WERI-Rb-1 (cell line): ENCODE results near the gene STPG1.

Experiments used
- DNase-seq: peaks from one replicate; pipeline ENCODE4 v3.0.0-alpha.2; 2020
- H3K27ac ChIP-seq: fragments of 250-450 bp; sonication (Bioruptor Pico); 2 replicates; pipeline ENCODE4 v1.5.1; 2020; ENCODE audit warnings: mild to moderate bottlenecking, moderate library complexity
- H3K27me3 ChIP-seq: fragments of 250-450 bp; sonication (Bioruptor Pico); 2 replicates; pipeline ENCODE4 v1.5.1; 2021; ENCODE audit warnings: mild to moderate bottlenecking, low read depth, moderate library complexity; ENCODE audit not compliant: insufficient read depth, severe bottlenecking
- H3K36me3 ChIP-seq: fragments of 250-450 bp; sonication (Bioruptor Pico); 2 replicates; pipeline ENCODE4 v1.5.1; 2020; ENCODE audit warnings: mild to moderate bottlenecking, moderate library complexity
- H3K4me3 ChIP-seq: 2 replicates; pipeline ENCODE4 v1.5.1; 2011; ENCODE audit warnings: low read depth, mild to moderate bottlenecking, control low read depth, low read length
- H3K9me3 ChIP-seq: fragments of 250-450 bp; sonication (Bioruptor Pico); 2 replicates; pipeline ENCODE4 v1.5.1; 2021; ENCODE audit warnings: mild to moderate bottlenecking, moderate library complexity; ENCODE audit not compliant: severe bottlenecking
- CTCF ChIP-seq: IDR thresholded peaks from 2 replicates; pipeline ENCODE4 v1.5.1; 2011; ENCODE audit warnings: low read depth, mild to moderate bottlenecking, control low read depth, inconsistent platforms, low read length

STPG1 gene

GRCh38 chr1:24340770-24341169 lies 72.8 kb downstream of the STPG1 start:
- no peak for TF ChIP-seq CTCF
- H3K9me3 ChIP-seq: no peaks in the 10 kb centered on the region
- DNase-seq: no peak
- H3K36me3 ChIP-seq: no peaks in the 10 kb centered on the region
- no peak overlapping the region for H3K27ac ChIP-seq
- no peak overlapping the region for H3K4me3 ChIP-seq
- no peaks in the 10 kb centered on the region for H3K27me3 ChIP-seq

GRCh38 chr1:24339996-24340395 lies 73.6 kb downstream of the STPG1 start:
- no peak for TF ChIP-seq CTCF
- H3K36me3 ChIP-seq: no peaks in the 10 kb centered on the region

GRCh38 chr1:24338447-24338846 lies 75.1 kb downstream of the STPG1 start:
- H3K27me3 ChIP-seq: no peaks in the 10 kb centered on the region
- no peak for TF ChIP-seq CTCF
- H3K36me3 ChIP-seq: no peaks in the 10 kb centered on the region
- no peaks in the 10 kb centered on the region for H3K9me3 ChIP-seq
- DNase-seq: no peak
- H3K27ac ChIP-seq: no peak overlapping the region
- H3K4me3 ChIP-seq: no peak overlapping the region

More at GRCh38 chr1:24339996-24340395, 73.6 kb downstream of the STPG1 start:
- no peak overlapping the region for H3K27ac ChIP-seq
- no peak for DNase-seq
- H3K27me3 ChIP-seq: no peaks in the 10 kb centered on the region
- no peaks in the 10 kb centered on the region for H3K9me3 ChIP-seq
- H3K4me3 ChIP-seq: no peak overlapping the region

GRCh38 chr1:24337455-24337854 lies 76.1 kb downstream of the STPG1 start:
- TF ChIP-seq CTCF: no peak
- no peaks in the 10 kb centered on the region for H3K27me3 ChIP-seq
- H3K9me3 ChIP-seq: no peaks in the 10 kb centered on the region

GRCh38 chr1:24336075-24336474 lies 77.5 kb downstream of the STPG1 start:
- Histone ChIP-seq H3K9me3 (no peaks in the 10 kb centered on the region), H3K36me3 (no peaks in the 10 kb centered on the region), H3K27ac (no peak overlapping the region), H3K4me3 (no peak overlapping the region), H3K27me3 (no peaks in the 10 kb centered on the region)
- no peak for DNase-seq
- TF ChIP-seq CTCF: no peak

More at GRCh38 chr1:24337455-24337854, 76.1 kb downstream of the STPG1 start:
- Histone ChIP-seq H3K27ac (no peak overlapping the region), H3K4me3 (no peak overlapping the region), H3K36me3 (no peaks in the 10 kb centered on the region)
- DNase-seq: no peak

- no peaks in the 10 kb centered on the region for H3K27me3 ChIP-seq
- no peak for DNase-seq
- H3K27ac ChIP-seq: no peak overlapping the region
- no peak overlapping the region for H3K4me3 ChIP-seq
- H3K9me3 ChIP-seq: no peaks in the 10 kb centered on the region
- no peaks in the 10 kb centered on the region for H3K36me3 ChIP-seq
- no peak for TF ChIP-seq CTCF
Measured at GRCh38 chr1:24331961-24332673, 81.5 kb downstream of the STPG1 start.
